GM19463 (cell line): ENCODE results near the gene APBB2.

Experiments used
- ATAC-seq: cut with Tn5 transposase; IDR thresholded peaks from one replicate; pipeline ENCODE4 v1.9.1; 2021; ENCODE audit warnings: mild to moderate bottlenecking, moderate library complexity; ENCODE audit not compliant: unreplicated experiment

The APBB2 gene

GRCh38 chr4:41214136-41214824 lies at the start of gene APBB2:
Gene APBB2, minus strand, starts transcription at chr4:41214542. Its CDS starts 181,288 bp downstream, at chr4:41033254.
- peak; percentile 50 for ATAC-seq

DNA sequence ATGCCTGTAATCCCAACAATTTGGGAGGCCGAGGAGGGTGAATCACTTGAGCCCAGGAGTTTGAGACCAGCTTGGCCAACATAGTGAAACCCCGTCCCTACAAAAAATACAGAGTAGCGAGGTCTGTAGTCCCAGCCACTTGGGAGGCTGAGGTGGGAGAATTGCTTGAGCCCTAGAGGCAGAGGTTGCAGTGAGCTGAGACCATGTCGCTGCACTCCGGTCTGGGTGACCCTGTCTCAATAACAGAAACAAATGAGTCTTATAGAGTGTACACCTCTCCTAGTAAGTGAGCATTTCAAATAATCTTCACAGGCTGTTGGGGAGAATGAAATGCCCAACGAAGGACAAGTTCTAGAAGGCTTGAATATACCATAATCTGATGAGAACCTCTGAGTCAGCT lies 47.9 kb upstream of the APBB2 start:
- ATAC-seq, result no peak

- no peak for ATAC-seq
Measured at GRCh38 chr4:41260116-41260733, 45.9 kb upstream of the APBB2 start.

- no peak for ATAC-seq
Measured at GRCh38 chr4:41258783-41259182, 44.4 kb upstream of the APBB2 start.

DNA sequence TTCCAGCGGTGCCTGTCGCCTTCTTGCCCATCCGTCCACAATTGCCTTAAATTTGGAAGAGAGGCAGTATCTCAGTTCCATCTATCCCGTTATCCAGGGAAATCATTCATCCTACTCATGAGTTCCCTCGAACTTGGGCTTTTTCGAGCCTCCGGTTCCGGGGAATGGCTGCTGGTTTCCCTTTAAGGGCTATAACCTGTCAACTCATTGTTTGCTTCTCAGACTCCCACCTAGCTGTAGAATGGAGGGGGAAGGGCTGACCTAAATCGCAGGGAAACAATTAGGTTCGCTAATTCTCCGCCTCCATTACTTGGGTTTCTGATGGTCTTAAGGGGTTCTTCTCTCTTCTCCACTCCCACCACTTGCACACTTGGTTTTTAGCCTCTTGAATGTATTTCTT lies 43.6 kb upstream of the APBB2 start:
- no peak for ATAC-seq

- peak; percentile 59 for ATAC-seq
Measured at GRCh38 chr4:41257257-41257901, 43.0 kb upstream of the APBB2 start.

GRCh38 chr4:41256740-41257256 lies 42.5 kb upstream of the APBB2 start, which contains the start of gene UCHL1:
Gene UCHL1, plus strand, starts transcription at chr4:41256928. Its CDS starts 49 bp downstream, at chr4:41256977.
- peak; percentile 19 for ATAC-seq

DNA sequence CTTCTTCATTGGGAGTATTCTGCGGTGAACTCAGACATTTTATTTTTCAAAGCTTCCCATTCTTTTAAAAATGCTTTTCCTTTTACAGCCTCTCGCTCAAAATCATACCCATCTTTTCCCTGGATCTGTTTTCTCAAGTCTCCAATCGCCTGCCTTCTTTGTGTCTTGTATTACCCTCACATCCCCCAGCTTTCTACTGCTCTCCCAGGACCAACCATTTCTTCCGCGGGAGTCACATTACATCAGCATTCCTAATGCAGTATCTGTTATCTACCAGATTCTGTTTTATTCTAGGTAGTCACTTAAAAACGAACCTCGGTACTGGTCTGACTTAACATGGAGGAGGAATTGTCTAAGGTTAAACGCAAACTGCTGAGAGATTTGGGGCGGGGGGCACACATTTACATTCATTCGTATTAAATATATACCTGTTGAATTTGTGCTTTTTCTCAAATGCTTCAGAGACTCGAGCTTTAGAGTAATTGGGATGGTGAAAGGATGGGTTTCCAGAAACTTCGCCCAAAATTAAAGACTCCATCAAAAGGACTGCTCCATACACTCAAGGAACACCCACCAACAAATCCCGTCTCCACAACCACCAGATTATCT lies 41.9 kb upstream of the APBB2 start:
- no peak for ATAC-seq

- no peak for ATAC-seq
Measured at GRCh38 chr4:41245983-41246382, 31.6 kb upstream of the APBB2 start.

GRCh38 chr4:41241919-41242318 lies 27.6 kb upstream of the APBB2 start:
- no peak for ATAC-seq

DNA sequence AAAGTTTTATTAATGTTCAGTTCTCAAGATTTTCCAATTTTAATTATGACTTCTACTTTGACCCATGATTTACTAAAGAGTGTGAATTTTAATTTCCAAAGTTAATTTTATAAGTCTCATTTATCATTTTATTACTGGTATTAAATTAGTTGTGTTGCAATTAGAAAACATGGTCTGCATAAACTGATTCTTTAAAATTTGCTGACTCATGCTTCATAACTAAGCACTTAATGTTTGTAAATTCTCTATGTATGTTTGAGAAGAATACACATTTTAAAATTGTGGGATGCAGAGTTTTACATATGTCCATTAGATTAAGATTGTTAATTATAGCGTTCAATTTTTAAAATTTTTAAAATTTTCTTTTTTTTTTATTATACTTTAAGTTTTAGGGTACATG lies 22.2 kb upstream of the APBB2 start:
- ATAC-seq, result no peak

DNA sequence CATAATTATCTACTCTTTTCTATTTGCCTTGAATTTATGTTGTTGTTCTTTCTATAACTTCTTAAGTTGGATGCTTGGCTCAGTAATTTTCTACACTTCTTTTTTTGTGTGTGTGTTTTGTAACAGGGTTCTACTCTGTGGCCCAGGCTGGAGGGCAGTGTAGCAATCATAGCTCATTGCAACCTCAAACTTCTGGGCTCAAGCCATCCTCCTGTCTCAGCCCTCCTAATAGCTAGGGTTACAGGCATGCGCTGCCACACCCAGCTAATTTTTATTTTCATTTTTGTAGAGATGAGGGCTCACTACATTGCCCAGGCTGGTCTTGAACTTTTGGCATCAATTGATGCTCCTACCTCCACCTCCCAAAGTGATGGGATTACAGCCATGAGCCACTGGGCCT lies 21.7 kb upstream of the APBB2 start:
- ATAC-seq, result no peak

GRCh38 chr4:41232856-41233255 lies 18.5 kb upstream of the APBB2 start:
- ATAC-seq, result no peak

- no peak for ATAC-seq
Measured at GRCh38 chr4:41232406-41232805, 18.1 kb upstream of the APBB2 start.

GRCh38 chr4:41227902-41228301 lies 13.6 kb upstream of the APBB2 start:
- ATAC-seq, result no peak

- no peak for ATAC-seq
Measured at GRCh38 chr4:41221850-41222645, 7.7 kb upstream of the APBB2 start.

GRCh38 chr4:41219421-41219950 lies 5.1 kb upstream of the APBB2 start:
- ATAC-seq, result no peak

- ATAC-seq, result no peak
Measured at GRCh38 chr4:41218703-41219102, 4.4 kb upstream of the APBB2 start.

GRCh38 chr4:41217374-41217773 lies 3.0 kb upstream of the APBB2 start:
- ATAC-seq, result no peak

GRCh38 chr4:41217020-41217333 lies 2.6 kb upstream of the APBB2 start:
- ATAC-seq, result no peak
